Ammon's horn (tissue), 1 donor: ENCODE data around the gene GRM8.

Source experiments
- DNase-seq: peaks from one replicate; pipeline ENCODE4 v3.0.0-alpha.2; 2016; ENCODE audit warnings: low spot score

GRM8 gene

DNA sequence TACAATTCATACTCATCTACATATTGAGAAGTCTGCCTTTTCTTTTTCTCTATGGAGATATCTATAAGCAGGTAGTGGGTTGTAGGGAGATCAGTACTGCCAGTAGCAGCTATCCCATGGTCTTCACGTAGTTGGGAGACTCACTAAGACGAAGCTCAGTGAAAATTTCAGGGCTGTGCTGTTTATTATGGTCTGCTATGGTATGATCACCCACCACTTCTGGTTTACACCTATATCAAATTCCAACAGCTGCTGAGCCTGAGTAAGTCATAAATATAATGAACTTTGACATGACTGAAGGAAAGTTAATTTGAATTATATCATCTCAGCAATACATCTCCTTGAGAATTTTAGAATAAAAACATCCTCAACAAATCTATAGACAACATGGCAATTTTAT is 741.7 kb downstream of the GRM8 start:
- DNase-seq, result no peak

DNA sequence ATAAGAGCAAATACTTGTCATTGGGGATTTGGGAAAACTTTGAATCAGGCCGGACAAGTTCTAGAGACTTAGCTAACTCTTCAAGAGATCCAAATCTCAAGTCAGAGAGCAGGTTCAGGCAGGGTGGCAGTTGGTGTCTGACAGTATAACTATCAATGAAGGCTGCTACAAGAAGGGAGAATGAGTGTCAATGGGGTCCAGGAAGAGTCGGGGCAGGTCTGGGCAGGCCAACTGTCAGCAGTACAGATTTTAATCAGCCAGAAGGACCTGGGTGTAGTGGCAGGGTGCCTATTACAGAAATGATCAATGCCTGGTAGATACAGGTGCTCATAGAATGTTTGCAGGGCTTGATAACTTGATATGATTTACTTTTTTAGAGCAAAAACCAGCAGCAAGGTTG is 751.1 kb downstream of the GRM8 start:
- DNase-seq, result no peak

DNA sequence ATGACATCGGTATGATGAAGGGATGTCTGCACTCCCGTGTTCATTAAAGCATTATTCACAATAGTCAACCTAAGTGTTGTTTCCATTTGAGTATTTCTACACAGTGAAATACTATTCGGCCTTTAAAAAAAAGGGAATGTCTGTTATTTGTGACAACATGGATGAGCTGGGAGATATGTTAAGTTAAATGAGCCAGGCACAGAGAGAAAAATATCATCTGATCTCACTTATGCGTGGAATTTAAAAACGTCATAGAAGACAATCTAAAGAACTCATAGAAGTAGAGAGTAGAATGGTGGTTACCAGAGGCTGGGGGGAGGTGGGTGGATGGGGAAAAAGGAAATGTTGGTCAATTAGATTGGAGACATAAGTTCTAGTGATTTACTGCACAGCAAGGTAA is 753.3 kb downstream of the GRM8 start:
- no peak for DNase-seq

DNA sequence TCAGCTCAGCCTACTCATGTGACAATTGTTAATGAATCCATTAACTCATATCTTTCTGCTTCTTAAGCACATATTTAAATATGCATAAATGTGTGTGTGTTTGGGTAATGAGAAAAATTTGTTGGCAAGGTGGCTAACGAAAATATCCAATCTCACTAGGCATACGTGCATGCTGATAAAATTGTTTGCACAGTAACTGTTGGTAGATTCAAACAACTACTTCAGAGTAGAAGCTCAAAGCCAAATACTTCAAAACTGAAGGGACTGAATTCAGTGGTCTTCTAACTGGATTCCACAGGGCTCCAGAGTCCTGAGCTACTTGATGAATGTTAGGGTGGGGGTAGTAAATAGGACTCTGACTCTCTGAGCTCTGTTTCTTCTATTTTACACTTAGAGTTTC is 757.0 kb downstream of the GRM8 start:
- DNase-seq, result no peak

DNA sequence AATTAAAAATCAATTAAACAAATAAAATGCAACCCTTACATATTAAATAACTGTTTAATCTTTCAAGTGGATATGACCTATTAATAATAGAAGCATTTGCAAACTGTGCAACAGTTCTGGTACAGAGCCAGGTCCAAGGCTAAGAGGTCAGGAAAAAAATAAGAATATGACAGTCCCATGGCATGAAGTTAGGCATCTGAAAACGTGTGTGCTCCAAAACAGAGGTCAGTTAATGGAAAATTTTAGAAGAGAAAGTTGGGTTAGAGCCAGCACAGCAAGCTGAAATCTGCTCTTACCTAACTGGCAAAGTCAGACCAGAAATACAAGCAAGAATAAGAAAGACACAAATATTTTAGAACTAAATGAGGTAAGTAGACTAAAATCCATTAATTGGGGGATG is 757.7 kb downstream of the GRM8 start:
- no peak for DNase-seq

DNA sequence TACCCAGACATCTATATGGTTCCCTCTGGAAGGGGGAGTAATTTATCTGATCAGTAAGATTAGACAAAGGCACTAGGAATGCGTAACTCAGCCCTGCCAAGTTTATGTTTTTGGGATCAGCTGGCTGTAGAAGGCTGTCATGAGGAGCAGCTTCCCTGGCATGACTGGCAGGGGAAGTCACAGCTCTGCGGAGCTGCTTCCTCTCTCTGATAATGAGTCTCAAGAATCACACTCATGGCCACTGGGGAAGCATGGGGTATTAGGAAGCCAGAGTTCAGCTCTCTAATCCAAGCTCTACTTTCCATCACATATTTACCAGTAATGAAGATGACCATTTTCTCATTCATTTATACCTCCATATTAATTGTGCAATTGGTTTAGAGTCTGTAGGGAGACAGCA is 758.9 kb downstream of the GRM8 start:
- DNase-seq, result no peak

DNA sequence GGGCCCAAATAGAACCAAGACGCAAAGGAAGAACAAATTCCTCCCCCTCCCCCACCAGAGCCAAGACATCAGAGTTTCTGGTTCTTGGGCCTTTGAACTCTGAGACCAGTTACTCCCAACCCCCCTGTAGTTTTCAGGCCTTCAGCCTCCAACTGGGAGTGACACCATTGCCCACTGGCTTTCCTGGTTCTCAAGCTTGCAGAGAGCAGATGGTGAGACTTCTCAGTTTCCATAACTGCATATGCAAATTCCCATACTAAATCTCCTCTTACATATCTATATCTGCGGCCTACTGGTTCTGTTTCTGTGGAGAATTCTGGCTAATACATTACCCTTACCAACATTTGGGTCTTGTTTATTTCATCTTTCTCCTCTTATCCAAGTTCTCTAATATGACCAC is 762.9 kb downstream of the GRM8 start:
- no peak for DNase-seq

DNA sequence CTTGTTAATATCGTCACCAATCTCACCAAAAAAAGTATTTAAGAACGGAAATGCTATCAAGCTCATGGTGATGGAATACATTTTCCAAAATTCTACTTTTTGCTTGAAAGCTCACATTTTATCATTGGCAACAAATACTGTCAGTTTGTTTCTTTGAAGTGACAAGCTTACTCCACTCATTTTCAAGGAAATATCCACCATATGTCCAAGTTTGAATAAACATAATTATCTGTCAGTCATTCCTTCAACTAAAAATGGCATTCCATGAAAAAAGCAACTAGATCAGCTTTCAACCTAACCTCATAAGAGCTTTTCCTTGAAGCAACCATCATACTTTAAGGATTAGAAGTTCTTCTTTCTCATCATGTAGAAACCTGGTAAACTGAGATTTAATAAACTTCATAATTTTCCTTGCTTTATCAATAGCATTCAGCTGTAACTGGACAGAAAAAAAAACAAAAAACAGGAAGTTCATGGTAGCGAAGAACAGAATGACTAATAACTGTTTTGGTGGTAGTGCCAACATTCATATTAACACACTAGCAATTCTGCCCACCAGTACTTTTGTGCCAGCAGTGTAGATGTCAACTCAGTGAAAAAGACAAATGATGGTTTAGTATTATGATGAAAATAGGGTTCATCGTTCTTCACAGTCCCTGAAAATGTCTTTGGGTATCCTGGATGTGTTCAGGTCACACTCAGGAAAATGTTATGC is 764.9 kb downstream of the GRM8 start:
- peak; percentile 16 for DNase-seq

DNA sequence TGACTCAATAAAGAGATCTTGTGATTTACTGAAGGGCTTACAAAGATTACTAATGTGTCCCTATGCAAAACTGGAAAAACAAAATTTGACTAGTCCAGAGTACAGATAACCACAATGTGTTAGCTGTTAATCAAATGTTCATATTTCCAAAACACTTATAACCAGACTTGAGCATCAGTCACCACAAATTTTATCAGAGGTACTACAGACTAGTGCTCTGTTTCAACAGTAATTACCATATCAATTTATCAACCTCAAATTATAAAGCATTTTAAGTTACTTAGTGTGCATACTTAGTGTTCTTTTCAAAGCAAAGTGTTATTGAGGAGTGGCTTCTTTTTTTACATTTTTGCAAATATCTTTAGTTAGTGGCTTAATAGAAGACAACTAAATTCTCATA is 765.9 kb downstream of the GRM8 start:
- DNase-seq, result no peak

DNA sequence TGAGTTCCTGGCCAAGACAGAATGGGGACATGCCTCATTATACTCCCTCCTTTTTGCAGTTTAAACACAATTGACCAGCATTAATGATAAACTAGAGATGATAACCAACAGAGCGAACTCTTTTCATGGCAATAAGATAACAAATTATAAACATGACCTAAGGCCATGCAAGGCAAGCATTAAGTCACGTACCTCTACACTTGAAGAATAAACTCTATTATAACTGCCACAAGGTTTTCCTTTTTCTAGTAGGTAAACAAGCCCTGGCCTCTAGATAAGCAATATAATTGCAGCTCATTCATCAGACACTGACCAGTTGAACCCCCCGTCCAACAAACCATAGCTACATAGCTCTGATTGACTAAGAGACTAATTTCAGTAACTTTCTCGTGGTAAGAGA is 767.0 kb downstream of the GRM8 start:
- DNase-seq, result no peak

DNA sequence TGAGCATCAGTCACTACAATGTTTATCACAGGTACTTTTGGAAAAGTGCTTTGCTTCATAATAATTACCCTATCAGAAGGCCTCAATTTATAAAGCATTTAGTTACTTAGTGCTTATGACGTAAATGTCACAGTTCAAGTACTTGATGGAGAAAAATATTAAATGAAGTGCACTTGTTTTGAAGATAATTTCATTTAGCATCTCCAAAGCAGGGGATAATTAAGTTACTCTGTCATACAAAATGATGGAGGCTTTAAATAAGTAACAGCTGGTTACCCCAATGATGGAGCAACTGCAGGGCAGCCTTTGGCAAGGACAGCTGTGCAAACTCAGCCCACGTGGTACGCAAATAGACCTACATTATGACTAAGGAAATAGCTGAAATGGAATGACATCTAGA is 768.8 kb downstream of the GRM8 start:
- DNase-seq, result no peak

DNA sequence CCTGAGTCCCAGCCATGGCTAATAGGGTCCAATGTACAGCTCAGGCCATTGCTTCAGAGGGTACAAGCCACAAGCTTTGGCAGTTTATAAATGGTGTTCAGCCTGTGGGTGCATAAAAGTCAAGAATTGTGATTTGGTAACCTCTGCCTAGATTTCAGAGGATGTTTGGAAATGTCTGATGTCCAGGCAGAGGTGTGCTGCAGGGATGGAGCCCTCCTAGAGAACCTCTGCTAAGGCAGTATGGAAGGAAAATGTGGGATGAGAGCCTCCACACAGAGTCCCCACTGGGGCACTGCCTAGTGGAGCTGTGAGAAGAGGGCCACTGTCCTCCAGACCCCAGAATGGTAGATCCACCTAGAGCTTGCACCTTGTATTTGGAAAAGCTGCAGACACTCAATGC is 779.9 kb downstream of the GRM8 start:
- DNase-seq, result no peak

DNA sequence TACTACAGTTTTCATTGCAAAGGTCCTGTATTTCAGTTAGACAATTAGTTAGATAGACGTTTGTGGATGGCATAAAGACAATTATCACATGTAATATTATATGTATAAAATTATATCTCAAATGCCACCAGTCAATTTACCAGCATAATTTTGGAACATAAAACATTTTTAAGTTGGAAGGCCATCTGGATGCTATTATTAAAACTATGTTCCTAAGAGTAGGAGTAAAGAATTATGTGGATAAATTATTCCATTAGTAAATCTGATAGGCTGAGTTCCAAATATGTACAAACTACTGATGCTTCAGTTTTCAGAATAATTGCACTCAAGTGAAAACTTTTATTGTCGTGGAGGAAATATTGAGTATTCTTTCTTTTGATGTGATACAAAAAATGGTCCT is 790.3 kb downstream of the GRM8 start:
- DNase-seq, result no peak

DNA sequence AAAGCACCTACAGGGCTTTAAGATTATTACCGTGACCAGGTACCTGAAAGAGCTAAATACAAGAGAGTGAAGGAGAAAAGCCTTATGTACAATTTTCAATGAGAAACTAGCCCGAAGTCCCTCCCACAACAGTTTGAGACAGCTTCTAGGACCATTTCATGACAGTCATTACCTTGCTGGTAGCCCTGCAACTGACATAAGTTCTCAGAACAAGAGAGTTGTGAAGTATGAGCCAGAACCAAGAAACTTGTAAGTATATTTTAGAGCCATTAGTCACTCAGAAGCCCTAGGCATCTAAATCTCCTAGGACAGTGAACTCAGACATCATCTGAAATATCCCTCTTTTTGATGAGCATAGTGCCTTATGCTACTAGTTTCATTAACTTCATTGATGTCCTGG is 792.1 kb downstream of the GRM8 start:
- no peak for DNase-seq

DNA sequence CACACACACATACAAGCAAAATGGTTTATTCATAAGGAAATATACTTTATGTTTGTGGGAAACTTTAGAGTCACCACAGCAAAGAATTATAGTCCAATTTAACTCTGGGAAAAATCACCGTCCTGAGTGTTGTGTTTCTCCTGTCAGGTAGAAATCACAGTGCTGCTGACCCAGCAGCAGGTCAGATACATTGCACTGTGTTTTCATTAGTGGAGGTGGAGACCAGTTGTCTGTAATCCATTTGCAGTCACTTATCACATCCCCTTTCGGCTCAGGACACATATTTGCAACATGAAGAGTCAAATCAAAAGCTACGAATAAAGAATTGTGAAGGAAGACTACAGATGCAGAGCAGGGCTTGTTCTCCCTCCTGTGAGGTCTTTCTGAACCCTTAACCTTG is 799.6 kb downstream of the GRM8 start:
- DNase-seq, result no peak

DNA sequence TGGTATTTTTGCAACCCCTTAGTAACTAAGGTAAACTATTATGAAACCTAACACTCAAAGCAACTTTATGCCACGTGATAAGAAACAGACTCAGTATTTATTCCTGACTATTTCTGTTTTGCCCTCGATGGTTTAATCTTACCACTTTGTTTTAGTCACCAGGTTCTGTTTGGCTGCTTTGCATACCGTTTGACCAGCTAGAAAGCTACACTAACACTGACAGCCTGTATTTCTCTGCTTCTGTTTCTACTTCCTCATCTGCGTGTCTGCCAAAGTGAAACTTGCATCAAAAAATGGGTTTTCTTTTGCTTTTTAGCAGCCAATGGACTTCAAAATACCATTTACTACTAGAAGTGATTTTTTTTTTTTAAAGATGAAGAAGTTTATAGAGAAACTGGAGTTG is 802.5 kb downstream of the GRM8 start:
- no peak for DNase-seq

DNA sequence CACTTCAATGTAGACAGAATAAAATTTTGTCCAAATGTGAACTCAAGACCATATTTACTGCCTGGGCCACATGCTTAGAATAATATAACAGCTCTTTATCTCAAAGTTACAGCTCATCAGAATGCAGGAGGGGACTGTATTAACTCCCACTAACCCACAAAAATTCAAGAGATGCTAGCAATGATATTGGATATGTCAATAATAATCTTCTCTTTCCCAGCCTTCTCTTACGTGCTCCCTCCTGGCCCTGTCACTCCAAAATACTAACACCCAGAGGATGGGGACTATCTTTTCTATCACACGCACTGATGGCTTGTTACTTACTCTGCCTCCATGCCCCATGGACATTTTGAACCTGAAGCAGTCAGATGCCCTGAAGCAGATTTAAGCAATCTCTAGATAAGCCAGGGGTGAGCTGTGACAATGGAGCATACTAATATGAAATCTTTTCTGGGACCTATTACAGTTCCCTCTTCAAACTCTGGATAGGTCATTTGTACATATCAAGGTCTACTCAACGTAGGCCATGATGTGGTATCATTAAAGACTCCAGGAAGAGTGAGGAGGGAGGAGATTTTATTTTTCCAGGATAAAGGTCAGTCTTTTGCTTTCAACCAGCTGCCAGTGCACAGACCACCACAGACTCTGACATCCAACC is 803.0 kb downstream of the GRM8 start:
- no peak for DNase-seq

DNA sequence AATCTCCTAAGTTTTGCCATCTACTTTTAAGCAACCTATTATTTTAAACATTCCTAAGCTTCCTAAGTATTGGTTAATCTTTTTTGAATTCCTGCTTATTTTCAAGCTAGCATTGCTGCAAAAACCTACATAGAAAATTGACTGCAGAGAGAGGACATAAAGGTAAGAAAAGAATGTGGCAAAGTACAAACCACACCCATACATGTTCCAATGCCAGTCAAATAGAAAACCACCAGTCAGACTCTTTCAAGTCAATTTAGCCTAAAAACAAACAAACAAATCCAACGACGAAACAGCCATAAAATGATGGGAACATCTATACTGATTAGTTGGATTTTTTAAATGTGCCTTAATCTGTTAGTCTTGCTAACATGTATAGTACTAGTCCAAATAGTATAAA is 804.8 kb downstream of the GRM8 start:
- DNase-seq, result no peak

DNA sequence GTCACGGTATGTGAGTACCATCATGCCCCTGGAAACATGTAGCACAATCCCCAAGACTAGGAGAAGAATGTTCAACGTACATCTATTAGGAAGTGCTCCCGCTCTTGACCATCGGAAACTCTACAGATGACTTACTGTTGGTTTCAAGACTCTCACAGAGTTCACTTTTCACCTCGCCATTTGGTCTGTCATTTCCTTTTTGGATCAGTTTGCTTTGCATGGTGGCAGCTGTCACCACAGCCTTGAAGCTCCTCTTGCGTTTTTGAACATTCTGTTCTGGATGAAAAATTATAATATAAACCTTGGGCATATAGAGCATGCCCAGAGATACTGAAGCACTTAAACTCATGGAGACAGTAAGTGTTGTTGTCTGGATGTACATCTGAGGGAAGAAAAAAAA is 806.8 kb downstream of the GRM8 start:
- DNase-seq, result no peak

DNA sequence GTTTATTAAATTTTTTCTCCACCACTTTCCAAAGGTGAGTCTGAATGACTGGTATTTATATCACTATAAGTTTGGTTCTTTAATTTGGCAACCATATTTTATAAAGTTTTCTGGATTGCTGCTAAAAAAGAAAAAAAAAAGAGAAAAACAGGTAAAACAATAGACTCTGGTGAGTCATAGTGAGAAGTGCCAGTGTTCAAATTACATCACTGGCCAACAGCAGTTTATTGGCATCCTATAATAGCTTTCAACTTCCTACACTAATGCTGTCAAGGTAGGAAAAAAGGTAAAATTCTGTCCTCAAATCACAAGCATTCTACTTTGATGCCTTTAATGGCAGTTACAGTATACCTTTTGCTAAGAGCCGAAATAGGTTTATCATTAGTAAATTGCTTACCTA is 808.8 kb downstream of the GRM8 start:
- DNase-seq, result no peak

DNA sequence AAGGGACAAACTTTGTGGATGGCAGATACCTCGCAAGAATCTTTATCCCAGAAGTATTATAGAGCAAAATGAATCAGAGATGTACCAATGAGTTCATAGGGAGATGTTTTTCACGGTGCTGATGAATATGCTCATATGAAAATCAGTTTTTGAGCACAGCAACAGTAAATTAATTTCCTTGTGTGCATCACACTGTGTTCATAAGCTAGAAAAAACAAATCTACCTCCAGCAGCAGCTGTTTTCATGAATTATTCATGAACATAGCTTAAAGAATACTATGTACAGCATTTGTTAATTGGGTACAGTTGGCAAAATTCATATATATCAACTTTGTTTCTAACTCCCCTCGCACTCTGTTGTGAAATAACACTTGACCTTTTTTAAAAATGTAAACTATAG is 809.8 kb downstream of the GRM8 start:
- no peak for DNase-seq

DNA sequence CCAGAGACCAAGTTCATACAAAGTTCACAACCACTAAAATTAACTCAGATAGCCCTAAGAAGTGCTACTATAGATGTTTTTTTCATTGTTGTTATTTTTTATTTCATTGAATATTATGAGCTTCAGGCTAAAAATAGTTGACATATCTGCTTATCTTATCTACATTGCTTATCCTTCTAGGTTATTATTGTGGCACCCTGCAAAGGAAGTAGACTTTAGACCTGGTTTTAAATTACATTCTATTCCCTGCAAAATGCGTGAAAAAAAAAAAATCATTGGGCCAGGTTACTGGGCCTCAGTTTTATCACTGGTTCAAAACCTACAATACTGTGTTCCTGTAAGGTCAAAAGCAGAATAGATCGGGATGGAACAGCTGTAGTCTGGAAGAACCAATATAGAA is 811.0 kb downstream of the GRM8 start:
- no peak for DNase-seq

DNA sequence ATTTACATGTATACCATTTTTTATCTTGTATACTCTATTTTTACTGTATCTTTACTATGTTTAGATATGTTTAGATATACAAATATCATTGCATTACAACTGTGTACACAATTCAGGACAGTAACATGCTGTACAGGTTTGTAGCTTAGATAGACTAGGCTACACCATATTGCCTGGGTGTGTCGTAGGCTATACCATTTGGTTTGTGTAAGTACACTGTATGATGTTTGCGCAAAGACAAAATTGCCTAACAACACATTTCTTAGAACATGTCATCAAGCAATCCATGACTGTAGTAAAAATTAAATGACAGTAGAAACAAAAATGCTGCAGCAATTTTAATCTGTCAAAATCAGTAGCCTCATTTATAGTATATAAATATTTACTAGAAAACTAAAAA is 812.2 kb downstream of the GRM8 start:
- DNase-seq, result no peak

DNA sequence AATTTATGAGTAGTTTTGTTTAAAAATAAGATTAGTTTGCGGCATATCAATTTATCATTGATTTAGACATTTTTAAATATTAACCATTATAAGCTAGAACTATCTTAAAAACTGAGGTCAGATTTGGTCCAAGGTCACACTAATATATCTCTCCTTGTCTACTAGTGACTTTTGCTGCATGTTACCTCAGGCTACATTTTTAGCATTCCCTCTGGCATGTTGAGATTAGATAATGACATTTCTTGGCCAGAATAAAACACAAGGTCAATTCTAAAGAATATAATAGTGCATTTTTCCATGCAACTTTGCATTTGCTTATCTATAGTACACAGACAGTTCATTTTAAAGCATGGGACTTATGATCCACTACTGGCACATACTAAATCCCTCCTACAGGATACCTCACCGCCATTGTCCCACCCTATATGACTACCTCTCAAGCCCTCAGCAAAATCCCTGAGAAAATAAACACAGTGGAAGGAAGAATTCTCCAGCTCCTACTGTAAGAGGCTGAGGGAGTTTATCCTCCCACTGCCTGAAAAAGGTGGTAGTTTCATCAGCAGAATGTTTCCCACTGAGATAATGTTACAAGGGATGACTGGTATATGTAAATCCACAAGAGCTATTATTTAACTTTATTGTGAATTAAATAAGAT is 816.4 kb downstream of the GRM8 start:
- DNase-seq, result no peak
